Transverse colon (tissue), 3 donors: ENCODE data around the gene KRT1.

Source experiments
- CTCF ChIP-seq, 5 experiments: fragments of 200-600 bp in 3 of 5; fragments of 450-650 bp in 2 of 5; sonication (generic) in 3 of 5; IDR thresholded peaks; 1 replicate in 2 of 5; 2 replicates in 3 of 5; pipeline ENCODE4 v1.5.1; 2016 to 2017; ENCODE audit warnings: antibody characterized with exemption in 5 of 5, inconsistent platforms in 3 of 5, mild to moderate bottlenecking in 2 of 5, moderate library complexity in 1 of 5
- EP300 ChIP-seq: sonication (generic); formaldehyde crosslinking; IDR thresholded peaks from one replicate; pipeline ENCODE4 v1.6.1; 2017; ENCODE audit warnings: antibody characterized with exemption, low read depth
- POLR2A ChIP-seq: fragments of 450-650 bp; IDR thresholded peaks from one replicate; pipeline ENCODE4 v1.6.1; 2016; ENCODE audit warnings: antibody characterized with exemption, mild to moderate bottlenecking, moderate library complexity

GRCh38 chr12:52691076-52691840 lies 11.1 kb upstream of the KRT1 start:
- TF ChIP-seq CTCF (IDR thresholded peaks at IDR 0.05) (no peak), POLR2A (no peak), EP300 (no peak)
